Esophagus muscularis mucosa (tissue), 4 donors: Measurements from ENCODE around the gene TET3. TPM values are rescaled to one million over a fixed set of nuclear protein-coding genes. Genes with fewer than 3 reads are reported as not detected.
"Not testable (repeated sequence)": the region's sequence is repeated elsewhere in the genome, so short reads cannot be mapped to it uniquely, and the experiment has no call there.

Source experiments
- DNase-seq: peaks from one replicate; pipeline ENCODE4 v3.0.0-alpha.2; 2017; ENCODE audit errors: extremely low spot score
- H3K27ac ChIP-seq, 4 donors: fragments of 200-600 bp; sonication (generic); replicated peaks in 1 of 4; 1 replicate in 3 of 4; 2 replicates in 1 of 4; pipeline ENCODE4 v1.5.1; 2016 to 2019; ENCODE audit warnings: mild to moderate bottlenecking in 1 of 4
- H3K27me3 ChIP-seq, 4 donors: fragments of 200-600 bp; sonication (generic); one replicate each; pipeline versions ENCODE4 v1.5.1 to v1.6.0; 2016 to 2019
- H3K36me3 ChIP-seq, 4 donors: fragments of 200-600 bp; sonication (generic); one replicate each; pipeline ENCODE4 v1.5.1; 2016 to 2019
- H3K4me1 ChIP-seq, 4 donors: fragments of 200-600 bp; sonication (generic); one replicate each; pipeline ENCODE4 v1.5.1; 2016 to 2019
- H3K4me3 ChIP-seq, 4 donors: fragments of 200-600 bp; sonication (generic); 1 replicate in 2 of 4; 2 replicates in 2 of 4; pipeline ENCODE4 v1.5.1; 2016 to 2019; ENCODE audit warnings: mild to moderate bottlenecking in 4 of 4, moderate library complexity in 1 of 4
- H3K9me3 ChIP-seq, 4 donors: fragments of 200-600 bp; sonication (generic); 1 replicate in 3 of 4; 2 replicates in 1 of 4; pipeline ENCODE4 v1.5.1; 2016 to 2019
- EP300 ChIP-seq: sonication (generic); formaldehyde crosslinking; IDR thresholded peaks from one replicate; pipeline ENCODE4 v1.6.1; 2017; ENCODE audit warnings: antibody characterized with exemption
- POLR2A ChIP-seq: fragments of 450-650 bp; IDR thresholded peaks from one replicate; pipeline ENCODE4 v1.6.1; 2017; ENCODE audit warnings: antibody characterized with exemption, moderate library complexity, mild to moderate bottlenecking, low read depth
- POLR2AphosphoS5 ChIP-seq, 2 donors: sonication (generic); formaldehyde crosslinking; IDR thresholded peaks; one replicate each; pipeline ENCODE4 v1.6.1; 2017; ENCODE audit warnings: antibody characterized with exemption in 2 of 2
- WGBS: methylation state at CpG from one replicate; pipeline ENCODE4 v1.1.5; 2018; 5-methylcytosine and 5-hydroxymethylcytosine counted together
- intact Hi-C: fragments of 100-400 bp; cut with DNase I; formaldehyde crosslinking; loops from one replicate; pipeline ENCODE4 v1.15.1; 2023
- total RNA-seq, 4 donors: library from RNA; depleted of rRNA; stranded (reverse); fragments of >200 nt; gene quantifications; one replicate each; pipeline versions ENCODE4 v1.1.0 to v1.2.1, GENCODE V29; 2016
- TF ChIP-seq, protein P1 (sequence below), 3 experiments: fragments of 200-600 bp in 2 of 3; fragments of 450-650 bp in 1 of 3; sonication (generic) in 2 of 3; IDR thresholded peaks; one replicate each; pipeline ENCODE4 v1.5.1; 2017 to 2019; ENCODE audit warnings: antibody characterized with exemption in 3 of 3, mild to moderate bottlenecking in 2 of 3, moderate library complexity in 1 of 3

TET3 gene
- total RNA-seq, 4 donors from 2014 or later: 5.4 to 6.7 (median 6.1) TPM

DNA sequence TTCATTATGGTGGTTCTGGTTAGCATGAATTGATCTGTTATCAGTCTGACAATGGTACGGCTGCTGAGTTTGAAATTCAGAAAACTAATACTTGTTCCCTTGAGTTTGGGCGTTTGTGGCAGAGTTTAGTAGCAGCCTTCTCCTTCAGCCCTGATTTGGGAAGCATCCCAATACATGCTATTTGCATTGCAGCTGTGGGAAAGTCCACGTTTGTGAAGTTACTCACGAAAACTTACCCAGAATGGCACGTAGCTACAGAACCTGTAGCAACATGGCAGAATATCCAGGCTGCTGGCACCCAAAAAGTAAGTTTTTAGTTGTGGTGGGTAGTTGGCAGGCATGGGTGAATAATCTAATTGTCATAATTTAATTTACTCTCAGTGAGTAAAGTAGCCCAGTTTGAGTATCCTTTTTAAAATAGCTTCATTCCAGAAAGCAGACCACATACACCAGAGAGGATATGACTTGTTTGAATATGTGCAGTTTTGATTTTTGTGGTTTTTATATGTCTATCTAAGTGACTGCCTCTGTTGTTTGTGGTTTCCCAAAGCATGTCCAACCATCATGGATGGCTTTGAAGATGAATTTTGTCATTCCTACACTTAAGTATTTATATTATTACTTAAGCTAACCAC is 45.9 kb upstream of the TET3 start:
- peaks cover under 1 to 25% (median 8%) of the 10 kb centered on the region in 4 donors for H3K36me3 ChIP-seq
- TF ChIP-seq, protein P1, sequence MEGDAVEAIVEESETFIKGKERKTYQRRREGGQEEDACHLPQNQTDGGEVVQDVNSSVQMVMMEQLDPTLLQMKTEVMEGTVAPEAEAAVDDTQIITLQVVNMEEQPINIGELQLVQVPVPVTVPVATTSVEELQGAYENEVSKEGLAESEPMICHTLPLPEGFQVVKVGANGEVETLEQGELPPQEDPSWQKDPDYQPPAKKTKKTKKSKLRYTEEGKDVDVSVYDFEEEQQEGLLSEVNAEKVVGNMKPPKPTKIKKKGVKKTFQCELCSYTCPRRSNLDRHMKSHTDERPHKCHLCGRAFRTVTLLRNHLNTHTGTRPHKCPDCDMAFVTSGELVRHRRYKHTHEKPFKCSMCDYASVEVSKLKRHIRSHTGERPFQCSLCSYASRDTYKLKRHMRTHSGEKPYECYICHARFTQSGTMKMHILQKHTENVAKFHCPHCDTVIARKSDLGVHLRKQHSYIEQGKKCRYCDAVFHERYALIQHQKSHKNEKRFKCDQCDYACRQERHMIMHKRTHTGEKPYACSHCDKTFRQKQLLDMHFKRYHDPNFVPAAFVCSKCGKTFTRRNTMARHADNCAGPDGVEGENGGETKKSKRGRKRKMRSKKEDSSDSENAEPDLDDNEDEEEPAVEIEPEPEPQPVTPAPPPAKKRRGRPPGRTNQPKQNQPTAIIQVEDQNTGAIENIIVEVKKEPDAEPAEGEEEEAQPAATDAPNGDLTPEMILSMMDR (IDR thresholded peaks at IDR 0.05): no peak
- TF ChIP-seq POLR2A: no peak
- TF ChIP-seq EP300: no peak
- TF ChIP-seq POLR2AphosphoS5 (IDR thresholded peaks at IDR 0.05): no peak
- no peak overlapping the region for H3K4me3 ChIP-seq
- H3K27me3 ChIP-seq: no peaks in the 10 kb centered on the region
- no peak for DNase-seq
- intact Hi-C loops: no loop called here
- no peaks in the 10 kb centered on the region for H3K9me3 ChIP-seq
- peaks cover 4 to 43% (median 35%) of the 10 kb centered on the region in 4 donors for H3K4me1 ChIP-seq
- WGBS: 80% methylated on average over 5 of the region's 5 CpGs
- no peak overlapping the region for H3K27ac ChIP-seq

DNA sequence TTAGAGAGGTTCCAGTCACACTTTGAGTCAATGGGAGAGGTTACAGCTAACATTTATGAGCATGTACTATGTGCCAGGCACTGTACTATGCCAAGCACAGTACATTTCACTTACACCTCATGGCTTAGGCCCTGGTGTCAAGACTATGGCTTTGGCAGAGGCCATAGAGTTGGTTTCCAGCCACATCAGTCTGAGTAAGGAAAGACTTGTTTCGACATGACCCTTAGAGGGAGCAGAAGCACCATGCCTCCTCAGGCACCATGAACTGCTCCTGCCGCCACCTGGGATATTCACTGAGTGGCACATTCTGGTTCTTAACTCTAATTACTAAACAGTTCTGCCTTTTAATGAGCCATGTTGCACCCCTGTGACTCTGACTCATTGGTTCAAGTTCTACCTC is 45.3 kb upstream of the TET3 start:
- H3K4me3 ChIP-seq: no peak overlapping the region
- 88% methylated on average over 2 of the region's 2 CpGs for WGBS
- no peaks in the 10 kb centered on the region for H3K9me3 ChIP-seq
- intact Hi-C loops: no loop called here
- H3K27ac ChIP-seq: no peak overlapping the region
- TF ChIP-seq EP300 (no peak), POLR2A (no peak), POLR2AphosphoS5 (IDR thresholded peaks at IDR 0.05) (peak; percentile 14 to 29)
- TF ChIP-seq, protein P1 (IDR thresholded peaks at IDR 0.05): peak in 2 of 3 experiments; percentile 17 to 22
- H3K36me3 ChIP-seq: peaks cover 5 to 29% (median 12%) of the 10 kb centered on the region in 4 donors
- H3K4me1 ChIP-seq: peaks cover 4 to 41% (median 35%) of the 10 kb centered on the region in 4 donors
- DNase-seq: no peak
- no peaks in the 10 kb centered on the region for H3K27me3 ChIP-seq

DNA sequence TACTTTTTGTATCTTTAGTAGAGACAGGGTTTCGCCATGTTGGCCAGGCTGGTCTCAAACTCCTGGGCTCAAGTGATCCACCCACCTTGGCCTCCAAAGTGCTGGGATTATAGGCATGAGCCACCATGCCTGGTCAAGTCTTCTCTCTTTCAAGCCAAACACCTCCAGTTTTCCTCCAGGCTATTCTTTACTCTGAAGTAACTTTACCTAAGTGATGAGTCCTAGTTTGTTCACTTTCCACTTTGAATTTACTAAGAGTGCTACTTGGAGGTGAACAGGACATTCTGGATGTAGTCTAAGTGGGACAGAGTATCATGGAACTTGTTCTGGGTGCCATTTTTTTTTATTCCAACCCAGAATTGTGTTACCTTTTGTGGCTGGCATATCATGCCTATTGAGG is 44.6 kb upstream of the TET3 start:
- H3K36me3 ChIP-seq: peaks cover 5 to 34% (median 15%) of the 10 kb centered on the region in 4 donors
- DNase-seq, H3K9me3 ChIP-seq, H3K27me3 ChIP-seq, H3K4me3 ChIP-seq, H3K27ac ChIP-seq, intact Hi-C loops: not testable (repeated sequence)
- peaks cover 4 to 45% (median 33%) of the 10 kb centered on the region in 4 donors for H3K4me1 ChIP-seq
- 100% methylated on average over 1 of the region's 1 CpG for WGBS

DNA sequence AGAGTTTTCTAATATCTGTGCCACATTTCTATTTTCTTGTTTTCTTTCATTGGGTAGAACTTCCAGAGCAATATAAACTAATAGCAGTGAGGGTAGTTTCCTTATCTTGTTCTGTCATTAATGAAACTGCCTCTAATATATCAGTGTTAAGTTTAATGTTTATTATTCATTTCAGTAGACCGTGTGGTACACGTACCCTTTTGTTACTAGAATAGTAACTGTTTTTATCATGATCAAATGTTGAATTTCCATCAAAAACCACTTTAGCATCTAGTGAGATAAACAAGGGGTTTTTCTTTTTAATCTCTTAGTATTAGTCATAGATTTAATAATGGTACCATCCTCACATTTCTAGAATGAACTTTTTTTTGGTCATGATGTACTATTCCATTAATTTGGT is 42.0 kb upstream of the TET3 start:
- no peak for TF ChIP-seq POLR2AphosphoS5 (IDR thresholded peaks at IDR 0.05)
- TF ChIP-seq POLR2A: no peak
- TF ChIP-seq, protein P1 (IDR thresholded peaks at IDR 0.05): no peak
- no peak for TF ChIP-seq EP300
- H3K4me1 ChIP-seq: peaks cover 4 to 30% (median 16%) of the 10 kb centered on the region in 4 donors
- no peak overlapping the region for H3K4me3 ChIP-seq
- intact Hi-C loops: no loop called here
- no peaks in the 10 kb centered on the region for H3K9me3 ChIP-seq
- no peak overlapping the region for H3K27ac ChIP-seq
- no peaks in the 10 kb centered on the region for H3K27me3 ChIP-seq
- no peak for DNase-seq
- WGBS: 43% methylated on average over 2 of the region's 2 CpGs
- H3K36me3 ChIP-seq: peaks cover 10 to 45% (median 29%) of the 10 kb centered on the region in 4 donors

DNA sequence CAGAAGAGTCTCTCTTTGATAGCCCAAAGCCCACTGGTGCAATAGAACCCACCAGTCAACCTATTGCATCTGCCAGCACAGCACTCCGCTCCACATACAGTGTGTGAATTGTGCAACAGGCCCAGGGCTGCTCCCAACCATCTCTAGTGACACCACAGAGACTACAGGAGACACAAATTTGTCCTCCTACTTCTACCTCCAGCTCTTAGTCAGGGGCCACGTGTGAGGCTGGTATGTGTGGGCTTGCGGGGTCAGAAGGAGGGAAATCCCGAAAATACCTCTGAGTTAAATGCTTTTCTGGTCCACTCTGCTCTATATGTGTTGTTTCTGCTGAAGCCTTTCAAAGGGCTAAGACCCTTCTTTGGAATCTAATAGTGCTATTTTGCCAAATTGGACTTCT is 40.0 kb upstream of the TET3 start:
- 100% methylated on average over 4 of the region's 4 CpGs for WGBS
- Histone ChIP-seq H3K36me3 (peaks cover 29 to 65% (median 50%) of the 10 kb centered on the region in 4 donors), H3K4me3 (no peak overlapping the region), H3K4me1 (peaks cover 0 to 12% (median 4%) of the 10 kb centered on the region in 4 donors), H3K27ac (no peak overlapping the region), H3K27me3 (no peaks in the 10 kb centered on the region), H3K9me3 (no peaks in the 10 kb centered on the region)
- TF ChIP-seq, protein P1 (IDR thresholded peaks at IDR 0.05): no peak
- TF ChIP-seq EP300: no peak
- no peak for TF ChIP-seq POLR2A
- TF ChIP-seq POLR2AphosphoS5 (IDR thresholded peaks at IDR 0.05): no peak
- intact Hi-C loops: no loop called here
- no peak for DNase-seq
